SK-N-SH (cell line): Measurements from ENCODE around the gene XAB2. TPM values are rescaled to one million over a fixed set of nuclear protein-coding genes. Genes with fewer than 3 reads are reported as not detected.

ENCODE experiments used
- CTCF ChIA-PET: fragments of 300-600, 350-600 bp; formaldehyde crosslinking; extraction: SDS; loops from one replicate; lab custom pipeline; 2021; lab: Yijun Ruan, JAX
- POLR2A ChIA-PET: fragments of 350-600 bp; sonication (Branson Sonifier 250); formaldehyde crosslinking; extraction: SDS; loops from one replicate; lab custom pipeline; 2020; ENCODE audit warnings: antibody characterized with exemption, inconsistent platforms; lab: Yijun Ruan, JAX
- DNase-seq: peaks from one replicate; pipeline ENCODE4 v3.0.0; 2012
- H2AFZ ChIP-seq: fragments of 200-600 bp; sonication (generic); 2 replicates; pipeline ENCODE4 v1.8.1; 2016; ENCODE audit warnings: antibody characterized with exemption, mild to moderate bottlenecking, low read depth
- H3F3A ChIP-seq: fragments of 200-600 bp; sonication (generic); replicated peaks from 2 replicates; pipeline ENCODE3; 2016; ENCODE audit warnings: antibody characterized with exemption, mild to moderate bottlenecking; ENCODE audit not compliant: insufficient read depth
- H3K27ac ChIP-seq, 2 experiments: fragments of 200-500 bp in 1 of 2; fragments of 200-600 bp in 1 of 2; sonication (Bioruptor generic) in 1 of 2; sonication (generic), shearing (Covaris generic) in 1 of 2; 2 replicates each; pipeline versions ENCODE4 v1.5.1 to v1.6.1; 2014 to 2016; ENCODE audit warnings: low read depth in 2 of 2, inconsistent platforms in 1 of 2, low read length in 1 of 2, mild to moderate bottlenecking in 1 of 2, mixed read lengths in 1 of 2
- H3K27me3 ChIP-seq: fragments of 200-600 bp; sonication (generic), shearing (Covaris generic); 2 replicates; pipeline ENCODE4 v1.6.1; 2016; ENCODE audit warnings: mixed run types; ENCODE audit not compliant: insufficient read depth
- H3K36me3 ChIP-seq, 2 experiments: fragments of 200-500 bp in 1 of 2; fragments of 200-600 bp in 1 of 2; sonication (Bioruptor generic) in 1 of 2; sonication (generic) in 1 of 2; replicated peaks in 1 of 2; 2 replicates each; pipeline versions ENCODE3 to v1.5.1; 2014 to 2016; ENCODE audit warnings: low read length in 1 of 2, mild to moderate bottlenecking in 1 of 2; ENCODE audit not compliant: insufficient read depth in 2 of 2, control insufficient read depth in 1 of 2
- H3K4me1 ChIP-seq, 2 experiments: fragments of 200-500 bp in 1 of 2; fragments of 200-600 bp in 1 of 2; sonication (Bioruptor generic) in 1 of 2; sonication (generic), shearing (Covaris generic) in 1 of 2; 2 replicates each; pipeline versions ENCODE4 v1.5.1 to v1.6.1; 2014 to 2016; ENCODE audit warnings: low read depth in 1 of 2, low read length in 1 of 2, mixed run types in 1 of 2; ENCODE audit not compliant: insufficient read depth in 2 of 2, control insufficient read depth in 1 of 2
- H3K4me2 ChIP-seq: fragments of 200-600 bp; sonication (generic), shearing (Covaris generic); 2 replicates; pipeline ENCODE4 v1.6.1; 2017; ENCODE audit warnings: mixed run types
- H3K4me3 ChIP-seq, 2 experiments: fragments of 200-500 bp in 1 of 2; fragments of 200-600 bp in 1 of 2; sonication (Bioruptor generic) in 1 of 2; sonication (generic), shearing (Covaris generic) in 1 of 2; 2 replicates each; pipeline versions ENCODE4 v1.5.1 to v1.8.1; 2014 to 2016; ENCODE audit warnings: low read depth in 2 of 2, inconsistent platforms in 1 of 2, low read length in 1 of 2, mild to moderate bottlenecking in 1 of 2, mixed read lengths in 1 of 2, moderate library complexity in 1 of 2
- H3K79me2 ChIP-seq: fragments of 200-600 bp; sonication (generic); 2 replicates; pipeline ENCODE4 v1.8.1; 2017; ENCODE audit warnings: mild to moderate bottlenecking; ENCODE audit not compliant: insufficient read depth
- H3K9ac ChIP-seq: fragments of 200-600 bp; sonication (generic); 2 replicates; pipeline ENCODE4 v1.6.1; 2017; ENCODE audit warnings: mixed run types
- H3K9me2 ChIP-seq: fragments of 200-600 bp; sonication (generic); 2 replicates; pipeline ENCODE4 v1.6.1; 2017; ENCODE audit warnings: mixed run types
- H3K9me3 ChIP-seq: fragments of 200-600 bp; sonication (generic); 2 replicates; pipeline ENCODE4 v1.6.1; 2017; ENCODE audit warnings: mixed run types, mild to moderate bottlenecking, moderate library complexity
- H4K20me1 ChIP-seq: fragments of 200-600 bp; sonication (generic); 2 replicates; pipeline ENCODE4 v1.6.1; 2017; ENCODE audit warnings: mild to moderate bottlenecking, mixed run types; ENCODE audit not compliant: insufficient read depth
- CHD2 ChIP-seq: fragments of 150-350 bp; IDR thresholded peaks from 2 replicates; pipeline ENCODE4 v1.6.1; 2018; ENCODE audit warnings: low read length; ENCODE audit not compliant: partially characterized antibody
- EP300 ChIP-seq, 2 experiments: IDR thresholded peaks; 2 replicates each; pipeline versions ENCODE4 v1.4.0 to v1.6.1; 2012; ENCODE audit warnings: borderline replicate concordance in 1 of 2, low read depth in 1 of 2, low read length in 1 of 2
- FOXJ3 ChIP-seq: sonication (generic); formaldehyde crosslinking; IDR thresholded peaks from 2 replicates; pipeline ENCODE4 v1.5.1; 2020; ENCODE audit warnings: mild to moderate bottlenecking, missing genetic modification reagents
- FOXM1 ChIP-seq: IDR thresholded peaks from 2 replicates; pipeline ENCODE4 v1.4.0; 2012; ENCODE audit warnings: low read depth, mild to moderate bottlenecking
- GABPA ChIP-seq: IDR thresholded peaks from 2 replicates; pipeline ENCODE4 v1.4.0; 2012; ENCODE audit warnings: low read depth, mild to moderate bottlenecking
- GATA2 ChIP-seq: sonication (generic); formaldehyde crosslinking; IDR thresholded peaks from 2 replicates; pipeline ENCODE4 v1.5.0; 2020; ENCODE audit warnings: mild to moderate bottlenecking, missing genetic modification reagents
- IRF3 ChIP-seq: fragments of 150-350 bp; IDR thresholded peaks from 2 replicates; pipeline ENCODE4 v1.6.1; 2016; ENCODE audit warnings: mild to moderate bottlenecking, low read depth, low read length
- JUND ChIP-seq: IDR thresholded peaks from 2 replicates; pipeline ENCODE4 v1.4.0; 2012
- MAX ChIP-seq: IDR thresholded peaks from 2 replicates; pipeline ENCODE4 v1.4.0; 2012; ENCODE audit warnings: low read depth
- MEF2A ChIP-seq: IDR thresholded peaks from 2 replicates; pipeline ENCODE4 v1.4.0; 2012; ENCODE audit warnings: low read depth, borderline replicate concordance
- MXI1 ChIP-seq: IDR thresholded peaks from 2 replicates; pipeline ENCODE4 v1.6.1; 2012; ENCODE audit warnings: mild to moderate bottlenecking, low read depth, low read length, improper control_type of control experiment
- NRF1 ChIP-seq: IDR thresholded peaks from 2 replicates; pipeline ENCODE4 v1.6.1; 2012; ENCODE audit warnings: low read depth, mild to moderate bottlenecking, low read length
- RAD21 ChIP-seq: IDR thresholded peaks from 2 replicates; pipeline ENCODE4 v1.6.1; 2012; ENCODE audit warnings: mild to moderate bottlenecking, low read length
- RCOR1 ChIP-seq: fragments of 150-350 bp; IDR thresholded peaks from 2 replicates; pipeline ENCODE4 v1.6.1; 2017; ENCODE audit warnings: antibody characterized with exemption, low read length
- RFX5 ChIP-seq: IDR thresholded peaks from 2 replicates; pipeline ENCODE4 v1.6.1; 2012; ENCODE audit warnings: mild to moderate bottlenecking, improper control_type of control experiment, low read length
- SMC3 ChIP-seq: IDR thresholded peaks from 2 replicates; pipeline ENCODE4 v1.6.1; 2012; ENCODE audit warnings: low read depth, low read length, improper control_type of control experiment
- TAF1 ChIP-seq: IDR thresholded peaks from 2 replicates; pipeline ENCODE4 v1.6.1; 2012; ENCODE audit warnings: low read depth, mild to moderate bottlenecking, low read length, moderate library complexity, borderline replicate concordance
- TCF12 ChIP-seq: IDR thresholded peaks from 2 replicates; pipeline ENCODE4 v1.4.0; 2012
- TEAD4 ChIP-seq: IDR thresholded peaks from 2 replicates; pipeline ENCODE4 v1.4.0; 2012; ENCODE audit warnings: mild to moderate bottlenecking, borderline replicate concordance; ENCODE audit not compliant: insufficient read depth
- USF1 ChIP-seq: IDR thresholded peaks from 2 replicates; pipeline ENCODE4 v1.4.0; 2012; ENCODE audit warnings: low read depth, borderline replicate concordance
- YY1 ChIP-seq: IDR thresholded peaks from 2 replicates; pipeline ENCODE4 v1.4.0; 2012; ENCODE audit warnings: low read depth, mild to moderate bottlenecking
- WGBS: methylation state at CpG from one replicate; pipeline ENCODE4 v1.1.6; 2017; ENCODE audit warnings: low lambda C conversion rate; 5-methylcytosine and 5-hydroxymethylcytosine counted together
- polyA plus RNA-seq, 3 experiments: library from polyadenylated mRNA; depleted of rRNA; stranded (reverse); fragments of >200 nt; gene quantifications; 2 replicates each; pipeline ENCODE4 v1.2.3, GENCODE V29; 2012
- TF ChIP-seq, protein P1 (sequence below): IDR thresholded peaks from 2 replicates; pipeline ENCODE4; 2012
- TF ChIP-seq, protein P2 (sequence below): IDR thresholded peaks from 2 replicates; pipeline ENCODE4 v1.4.0; 2012; ENCODE audit warnings: low read depth, borderline replicate concordance

The XAB2 gene
- polyA plus RNA-seq, 1 of the 3 experiments (the other 2 are of a cell fraction) = 43.3 TPM

DNA sequence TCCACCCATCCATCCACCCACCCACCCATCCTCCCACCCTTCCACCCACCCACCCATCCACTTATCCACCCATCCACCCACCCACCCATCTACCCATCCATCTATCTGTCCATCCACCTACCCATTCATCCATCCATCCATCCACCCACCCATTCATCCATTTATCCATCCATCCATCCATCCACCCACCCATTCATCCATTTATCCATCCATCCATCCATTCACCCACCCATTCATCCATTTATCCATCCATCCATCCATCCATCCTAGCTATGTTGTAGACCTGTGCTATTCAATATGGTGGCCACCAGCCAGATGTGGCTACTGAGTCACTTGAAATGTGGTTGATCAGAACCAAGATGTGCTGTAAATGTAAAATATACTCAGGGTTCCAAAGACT, 28.6 kb downstream of the XAB2 start:
- Histone ChIP-seq H4K20me1 (no peaks in the 10 kb centered on the region), H3K4me3 (no peak overlapping the region), H3K27me3 (peaks cover 11% of the 10 kb centered on the region), H3K9me3 (no peaks in the 10 kb centered on the region), H3K9ac (no peak overlapping the region), H3K4me2 (no peak overlapping the region), H2AFZ (no peak overlapping the region), H3K4me1 (peaks cover 0 to 16% of the 10 kb centered on the region in 2 experiments; a peak in 1 of 4 replicates), H3K27ac (no peak overlapping the region), H3K9me2 (no peaks in the 10 kb centered on the region), H3F3A (no peaks in the 10 kb centered on the region), H3K79me2 (no peaks in the 10 kb centered on the region), H3K36me3 (no peaks in the 10 kb centered on the region)
- no peak for TF ChIP-seq RFX5
- TF ChIP-seq TAF1 = no peak
- TF ChIP-seq RCOR1 = no peak
- no peak for TF ChIP-seq RAD21
- no peak for TF ChIP-seq MXI1
- TF ChIP-seq TCF12 = no peak
- no peak for TF ChIP-seq GABPA
- TF ChIP-seq GATA2 = no peak
- TF ChIP-seq MEF2A = no peak
- TF ChIP-seq YY1 = no peak
- TF ChIP-seq FOXM1 = no peak
- no peak for TF ChIP-seq USF1
- TF ChIP-seq TEAD4 = no peak
- TF ChIP-seq, protein P1, sequence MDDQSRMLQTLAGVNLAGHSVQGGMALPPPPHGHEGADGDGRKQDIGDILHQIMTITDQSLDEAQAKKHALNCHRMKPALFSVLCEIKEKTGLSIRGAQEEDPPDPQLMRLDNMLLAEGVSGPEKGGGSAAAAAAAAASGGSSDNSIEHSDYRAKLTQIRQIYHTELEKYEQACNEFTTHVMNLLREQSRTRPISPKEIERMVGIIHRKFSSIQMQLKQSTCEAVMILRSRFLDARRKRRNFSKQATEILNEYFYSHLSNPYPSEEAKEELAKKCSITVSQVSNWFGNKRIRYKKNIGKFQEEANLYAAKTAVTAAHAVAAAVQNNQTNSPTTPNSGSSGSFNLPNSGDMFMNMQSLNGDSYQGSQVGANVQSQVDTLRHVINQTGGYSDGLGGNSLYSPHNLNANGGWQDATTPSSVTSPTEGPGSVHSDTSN = no peak
- no peak for TF ChIP-seq NRF1
- no peak for TF ChIP-seq IRF3
- no peak for TF ChIP-seq FOXJ3 (CRISPR knock-in tag)
- no peak for TF ChIP-seq JUND
- no peak for TF ChIP-seq SMC3
- DNase-seq = no peak
- ChIA-PET POLR2A (no interaction called here), CTCF (interaction anchor here (0.7 to 1.2 kb wide), 2 partner anchors 9 to 32 kb away, joined by 3 to 5 read pairs; no protein-coding TSS in a partner anchor)

GRCh38 chr19:7598180-7598579, 31.2 kb downstream of the XAB2 start:
- ChIA-PET CTCF (interaction anchor here (1.1 to 2.8 kb wide), 4 partner anchors 9 to 254 kb away, joined by 3 to 12 read pairs (median 4); no protein-coding TSS in a partner anchor), POLR2A (no interaction called here)
- H3K27ac ChIP-seq = no peak overlapping the region

More at GRCh38 chr19:7598180-7598579, 31.2 kb downstream of the XAB2 start:
- no peaks in the 10 kb centered on the region for H3K9me2 ChIP-seq
- H3K4me1 ChIP-seq = peaks cover 0 to 8% of the 10 kb centered on the region in 2 experiments; a peak in 1 of 4 replicates
- H2AFZ ChIP-seq = no peak overlapping the region
- no peaks in the 10 kb centered on the region for H3F3A ChIP-seq
- H3K36me3 ChIP-seq = no peaks in the 10 kb centered on the region
- TF ChIP-seq MAX (no peak), SMC3 (no peak), TAF1 (no peak), TEAD4 (no peak), EP300 (IDR thresholded peaks at IDR 0.05; ENCODE audit: borderline replicate concordance in 1 of 2, low read depth in 1 of 2, low read length in 1 of 2) (no peak), NRF1 (no peak), CHD2 (no peak)
- TF ChIP-seq, protein P2, sequence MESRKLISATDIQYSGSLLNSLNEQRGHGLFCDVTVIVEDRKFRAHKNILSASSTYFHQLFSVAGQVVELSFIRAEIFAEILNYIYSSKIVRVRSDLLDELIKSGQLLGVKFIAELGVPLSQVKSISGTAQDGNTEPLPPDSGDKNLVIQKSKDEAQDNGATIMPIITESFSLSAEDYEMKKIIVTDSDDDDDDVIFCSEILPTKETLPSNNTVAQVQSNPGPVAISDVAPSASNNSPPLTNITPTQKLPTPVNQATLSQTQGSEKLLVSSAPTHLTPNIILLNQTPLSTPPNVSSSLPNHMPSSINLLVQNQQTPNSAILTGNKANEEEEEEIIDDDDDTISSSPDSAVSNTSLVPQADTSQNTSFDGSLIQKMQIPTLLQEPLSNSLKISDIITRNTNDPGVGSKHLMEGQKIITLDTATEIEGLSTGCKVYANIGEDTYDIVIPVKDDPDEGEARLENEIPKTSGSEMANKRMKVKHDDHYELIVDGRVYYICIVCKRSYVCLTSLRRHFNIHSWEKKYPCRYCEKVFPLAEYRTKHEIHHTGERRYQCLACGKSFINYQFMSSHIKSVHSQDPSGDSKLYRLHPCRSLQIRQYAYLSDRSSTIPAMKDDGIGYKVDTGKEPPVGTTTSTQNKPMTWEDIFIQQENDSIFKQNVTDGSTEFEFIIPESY = no peak
- peaks cover 22% of the 10 kb centered on the region for H3K27me3 ChIP-seq
- H3K9ac ChIP-seq = no peak overlapping the region
- no peaks in the 10 kb centered on the region for H4K20me1 ChIP-seq
- H3K9me3 ChIP-seq = no peaks in the 10 kb centered on the region
- no peak overlapping the region for H3K4me3 ChIP-seq
- WGBS = 78% methylated on average over 6 of the region's 6 CpGs
- DNase-seq = no peak
- no peaks in the 10 kb centered on the region for H3K79me2 ChIP-seq
- no peak overlapping the region for H3K4me2 ChIP-seq
